HCT116 (cell line): Measurements from ENCODE around the gene SERINC4.

Experiments
- CBX3 ChIP-seq: IDR thresholded peaks from 2 replicates; pipeline ENCODE4 v1.6.1; 2012; ENCODE audit warnings: low read depth
- EGR1 ChIP-seq: IDR thresholded peaks from 2 replicates; pipeline ENCODE4 v1.6.1; 2012; ENCODE audit warnings: low read depth
- EZH2 ChIP-seq: fragments of 200-600 bp; sonication (generic); IDR thresholded peaks from 2 replicates; pipeline ENCODE4 v1.6.1; 2017; ENCODE audit warnings: antibody characterized with exemption, mixed run types
- POLR2AphosphoS5 ChIP-seq: IDR thresholded peaks from 2 replicates; pipeline ENCODE4 v1.6.1; 2011; ENCODE audit warnings: mild to moderate bottlenecking, low read depth, low read length, moderate library complexity
- SIN3A ChIP-seq: IDR thresholded peaks from 2 replicates; pipeline ENCODE4 v1.6.1; 2012; ENCODE audit warnings: low read depth
- YY1 ChIP-seq: IDR thresholded peaks from 2 replicates; pipeline ENCODE4 v1.6.1; 2011; ENCODE audit warnings: low read length, low read depth, moderate library complexity, mild to moderate bottlenecking; ENCODE audit not compliant: insufficient replicate concordance; ENCODE audit errors: extremely low read depth
- TF ChIP-seq, protein P1 (sequence below): IDR thresholded peaks from 2 replicates; pipeline ENCODE4 v1.6.1; 2012; ENCODE audit warnings: low read depth
- TF ChIP-seq, protein P2 (sequence below), 3 experiments: fragments of 200-600 bp in 1 of 3; sonication (generic) in 1 of 3; IDR thresholded peaks in 2 of 3; conservative IDR thresholded peaks in 1 of 3; 2 replicates each; pipeline ENCODE4 v1.5.1; 2012 to 2017; ENCODE audit warnings: low read depth in 2 of 3, low read length in 2 of 3, antibody characterized with exemption in 1 of 3, borderline replicate concordance in 1 of 3, control low read depth in 1 of 3, mild to moderate bottlenecking in 1 of 3, mixed read lengths in 1 of 3, mixed run types in 1 of 3, moderate library complexity in 1 of 3; ENCODE audit not compliant: insufficient read depth in 1 of 3

DNA sequence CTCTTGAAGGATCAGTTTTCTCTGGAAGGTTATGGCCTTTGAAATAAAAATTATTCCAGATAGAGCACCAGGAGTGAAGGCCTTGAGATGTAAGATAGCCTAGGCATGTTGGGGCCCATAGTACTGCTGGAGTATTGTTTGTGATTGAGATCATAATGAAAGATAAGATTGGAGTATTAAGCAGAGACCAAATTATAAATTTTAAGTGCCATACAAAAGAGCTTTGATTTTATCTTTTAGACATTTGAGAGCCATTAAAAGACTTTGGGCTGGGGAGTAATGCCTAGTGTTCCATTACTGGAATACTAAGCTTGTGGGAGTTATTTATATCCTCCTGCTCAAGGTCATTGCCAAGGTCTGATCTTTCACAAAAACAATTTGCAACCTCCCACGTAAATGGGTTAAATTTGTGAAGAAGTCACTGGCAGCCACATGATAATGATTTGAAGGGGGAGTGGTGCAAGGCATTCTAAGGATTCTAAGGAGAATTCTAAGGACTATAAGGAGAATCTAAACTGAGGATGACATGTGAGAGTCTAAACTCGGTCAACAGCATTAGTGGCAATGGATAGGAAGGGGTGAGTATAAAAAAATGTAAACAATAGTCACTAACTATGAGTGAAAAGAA, 36.1 kb downstream of the SERINC4 start:
- no peak for TF ChIP-seq YY1
- TF ChIP-seq, protein P1, sequence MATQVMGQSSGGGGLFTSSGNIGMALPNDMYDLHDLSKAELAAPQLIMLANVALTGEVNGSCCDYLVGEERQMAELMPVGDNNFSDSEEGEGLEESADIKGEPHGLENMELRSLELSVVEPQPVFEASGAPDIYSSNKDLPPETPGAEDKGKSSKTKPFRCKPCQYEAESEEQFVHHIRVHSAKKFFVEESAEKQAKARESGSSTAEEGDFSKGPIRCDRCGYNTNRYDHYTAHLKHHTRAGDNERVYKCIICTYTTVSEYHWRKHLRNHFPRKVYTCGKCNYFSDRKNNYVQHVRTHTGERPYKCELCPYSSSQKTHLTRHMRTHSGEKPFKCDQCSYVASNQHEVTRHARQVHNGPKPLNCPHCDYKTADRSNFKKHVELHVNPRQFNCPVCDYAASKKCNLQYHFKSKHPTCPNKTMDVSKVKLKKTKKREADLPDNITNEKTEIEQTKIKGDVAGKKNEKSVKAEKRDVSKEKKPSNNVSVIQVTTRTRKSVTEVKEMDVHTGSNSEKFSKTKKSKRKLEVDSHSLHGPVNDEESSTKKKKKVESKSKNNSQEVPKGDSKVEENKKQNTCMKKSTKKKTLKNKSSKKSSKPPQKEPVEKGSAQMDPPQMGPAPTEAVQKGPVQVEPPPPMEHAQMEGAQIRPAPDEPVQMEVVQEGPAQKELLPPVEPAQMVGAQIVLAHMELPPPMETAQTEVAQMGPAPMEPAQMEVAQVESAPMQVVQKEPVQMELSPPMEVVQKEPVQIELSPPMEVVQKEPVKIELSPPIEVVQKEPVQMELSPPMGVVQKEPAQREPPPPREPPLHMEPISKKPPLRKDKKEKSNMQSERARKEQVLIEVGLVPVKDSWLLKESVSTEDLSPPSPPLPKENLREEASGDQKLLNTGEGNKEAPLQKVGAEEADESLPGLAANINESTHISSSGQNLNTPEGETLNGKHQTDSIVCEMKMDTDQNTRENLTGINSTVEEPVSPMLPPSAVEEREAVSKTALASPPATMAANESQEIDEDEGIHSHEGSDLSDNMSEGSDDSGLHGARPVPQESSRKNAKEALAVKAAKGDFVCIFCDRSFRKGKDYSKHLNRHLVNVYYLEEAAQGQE, result no peak
- TF ChIP-seq, protein P2, sequence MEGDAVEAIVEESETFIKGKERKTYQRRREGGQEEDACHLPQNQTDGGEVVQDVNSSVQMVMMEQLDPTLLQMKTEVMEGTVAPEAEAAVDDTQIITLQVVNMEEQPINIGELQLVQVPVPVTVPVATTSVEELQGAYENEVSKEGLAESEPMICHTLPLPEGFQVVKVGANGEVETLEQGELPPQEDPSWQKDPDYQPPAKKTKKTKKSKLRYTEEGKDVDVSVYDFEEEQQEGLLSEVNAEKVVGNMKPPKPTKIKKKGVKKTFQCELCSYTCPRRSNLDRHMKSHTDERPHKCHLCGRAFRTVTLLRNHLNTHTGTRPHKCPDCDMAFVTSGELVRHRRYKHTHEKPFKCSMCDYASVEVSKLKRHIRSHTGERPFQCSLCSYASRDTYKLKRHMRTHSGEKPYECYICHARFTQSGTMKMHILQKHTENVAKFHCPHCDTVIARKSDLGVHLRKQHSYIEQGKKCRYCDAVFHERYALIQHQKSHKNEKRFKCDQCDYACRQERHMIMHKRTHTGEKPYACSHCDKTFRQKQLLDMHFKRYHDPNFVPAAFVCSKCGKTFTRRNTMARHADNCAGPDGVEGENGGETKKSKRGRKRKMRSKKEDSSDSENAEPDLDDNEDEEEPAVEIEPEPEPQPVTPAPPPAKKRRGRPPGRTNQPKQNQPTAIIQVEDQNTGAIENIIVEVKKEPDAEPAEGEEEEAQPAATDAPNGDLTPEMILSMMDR (IDR thresholded peaks at IDR 0.05 in 2 of 3, conservative IDR thresholded peaks at IDR 0.05 in 1 of 3; ENCODE audit: borderline replicate concordance in 1 of 3, insufficient read depth in 1 of 3, low read depth in 2 of 3, low read length in 2 of 3), result no peak
- TF ChIP-seq POLR2AphosphoS5, result no peak
- TF ChIP-seq SIN3A, result no peak
- TF ChIP-seq EZH2, result no peak
- no peak for TF ChIP-seq EGR1
- TF ChIP-seq CBX3, result no peak
